Osteoblast (primary cell): Measurements from ENCODE around the gene PUS10. TPM values are rescaled to one million over a fixed set of nuclear protein-coding genes. Genes with fewer than 3 reads are reported as not detected.
A peak's percentile ranks its signal among the peaks of the same experiment; 100 is the strongest.

Experiments used
- DNase-seq: peaks from one replicate; pipeline ENCODE4 v3.0.0; 2011; ENCODE audit warnings: low spot score, mixed read lengths; ENCODE audit not compliant: insufficient read length; ENCODE audit errors: missing footprints
- H2AFZ ChIP-seq: 2 replicates; pipeline ENCODE4 v1.6.0; 2011; ENCODE audit warnings: mild to moderate bottlenecking, low read length
- H3K27ac ChIP-seq: 2 replicates; pipeline ENCODE4 v1.5.1; 2011; ENCODE audit warnings: mild to moderate bottlenecking, low read depth, low read length, moderate library complexity
- H3K27me3 ChIP-seq: 2 replicates; pipeline ENCODE4 v1.6.0; 2012; ENCODE audit warnings: mild to moderate bottlenecking, control low read depth, inconsistent platforms, low read length, moderate library complexity; ENCODE audit not compliant: insufficient read depth
- H3K36me3 ChIP-seq: 2 replicates; pipeline ENCODE4 v1.5.1; 2011; ENCODE audit warnings: mild to moderate bottlenecking, low read length, control low read depth, moderate library complexity; ENCODE audit not compliant: insufficient read depth
- H3K4me1 ChIP-seq: 2 replicates; pipeline ENCODE4 v1.5.1; 2011; ENCODE audit warnings: mild to moderate bottlenecking, low read length, control low read depth, moderate library complexity; ENCODE audit not compliant: insufficient read depth
- H3K4me2 ChIP-seq: 2 replicates; pipeline ENCODE4 v1.6.0; 2011; ENCODE audit warnings: mild to moderate bottlenecking, low read length; ENCODE audit not compliant: insufficient read depth
- H3K4me3 ChIP-seq: fragments of 200-600 bp; sonication (generic); 3 replicates; pipeline ENCODE4 v1.5.1; 2012; ENCODE audit warnings: mild to moderate bottlenecking, low read length, inconsistent platforms; ENCODE audit not compliant: insufficient read depth
- H3K79me2 ChIP-seq: 2 replicates; pipeline ENCODE4 v1.6.0; 2012; ENCODE audit warnings: mild to moderate bottlenecking, low read length, control low read depth, inconsistent platforms; ENCODE audit not compliant: insufficient read depth
- H3K9me3 ChIP-seq: 2 replicates; pipeline ENCODE4 v1.5.1; 2011; ENCODE audit warnings: low read depth, low read length, control low read depth
- H4K20me1 ChIP-seq: 2 replicates; pipeline ENCODE4 v1.6.0; 2012; ENCODE audit warnings: mild to moderate bottlenecking, low read length, control low read depth; ENCODE audit not compliant: insufficient read depth
- total RNA-seq: library from RNA; depleted of rRNA; stranded (reverse); fragments of >200 nt; gene quantifications from 2 replicates; pipeline ENCODE4 v1.2.3, GENCODE V29; 2012
- TF ChIP-seq, protein P1 (sequence below): IDR thresholded peaks from 2 replicates; pipeline ENCODE4 v1.5.1; 2011; ENCODE audit warnings: mild to moderate bottlenecking, low read depth, low read length, moderate library complexity; ENCODE audit errors: extremely low read depth

PUS10 gene
- total RNA-seq, 1 donor, result 5.8 TPM

DNA sequence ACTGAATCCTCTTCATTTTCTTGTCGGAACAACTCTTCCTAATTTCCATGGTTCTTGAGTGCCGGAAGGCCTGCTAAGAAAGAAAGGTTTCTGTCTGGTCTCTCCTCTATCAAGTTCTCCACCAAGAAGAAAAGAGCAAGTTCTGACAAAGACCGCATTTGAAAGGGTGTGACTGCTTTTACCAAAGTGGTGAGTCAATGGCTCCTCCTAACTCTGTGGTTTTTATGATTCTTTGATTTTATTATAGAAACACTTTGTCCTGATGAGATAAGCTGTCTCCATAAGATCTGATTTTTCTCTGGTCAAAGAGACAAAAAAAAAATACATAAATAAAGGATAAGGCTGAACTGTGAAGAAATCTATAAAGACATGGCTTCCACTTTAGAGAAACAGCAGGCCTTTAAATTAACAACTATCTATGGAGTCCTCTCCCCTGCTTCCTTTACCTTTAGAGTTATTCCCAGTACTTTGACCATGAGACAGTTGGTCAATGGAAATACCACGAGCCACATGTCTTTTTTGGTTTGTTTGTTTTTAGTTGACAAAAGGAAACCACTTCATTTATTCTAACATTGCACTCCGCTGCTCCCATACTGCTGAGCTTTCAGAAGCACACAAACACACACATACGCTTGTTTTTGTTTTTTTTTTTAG is 69.0 kb downstream of the PUS10 start:
- H3K9me3 ChIP-seq, result no peaks in the 10 kb centered on the region
- no peak overlapping the region for H3K4me3 ChIP-seq
- H3K4me1 ChIP-seq, result peaks cover 6% of the 10 kb centered on the region
- no peaks in the 10 kb centered on the region for H3K27me3 ChIP-seq
- peak overlapping the region; percentile 12 for H2AFZ ChIP-seq
- DNase-seq, result peak; percentile 76
- no peak overlapping the region for H3K27ac ChIP-seq
- no peaks in the 10 kb centered on the region for H3K36me3 ChIP-seq
- H3K79me2 ChIP-seq, result no peaks in the 10 kb centered on the region
- H3K4me2 ChIP-seq, result no peak overlapping the region
- no peaks in the 10 kb centered on the region for H4K20me1 ChIP-seq
- TF ChIP-seq, protein P1, sequence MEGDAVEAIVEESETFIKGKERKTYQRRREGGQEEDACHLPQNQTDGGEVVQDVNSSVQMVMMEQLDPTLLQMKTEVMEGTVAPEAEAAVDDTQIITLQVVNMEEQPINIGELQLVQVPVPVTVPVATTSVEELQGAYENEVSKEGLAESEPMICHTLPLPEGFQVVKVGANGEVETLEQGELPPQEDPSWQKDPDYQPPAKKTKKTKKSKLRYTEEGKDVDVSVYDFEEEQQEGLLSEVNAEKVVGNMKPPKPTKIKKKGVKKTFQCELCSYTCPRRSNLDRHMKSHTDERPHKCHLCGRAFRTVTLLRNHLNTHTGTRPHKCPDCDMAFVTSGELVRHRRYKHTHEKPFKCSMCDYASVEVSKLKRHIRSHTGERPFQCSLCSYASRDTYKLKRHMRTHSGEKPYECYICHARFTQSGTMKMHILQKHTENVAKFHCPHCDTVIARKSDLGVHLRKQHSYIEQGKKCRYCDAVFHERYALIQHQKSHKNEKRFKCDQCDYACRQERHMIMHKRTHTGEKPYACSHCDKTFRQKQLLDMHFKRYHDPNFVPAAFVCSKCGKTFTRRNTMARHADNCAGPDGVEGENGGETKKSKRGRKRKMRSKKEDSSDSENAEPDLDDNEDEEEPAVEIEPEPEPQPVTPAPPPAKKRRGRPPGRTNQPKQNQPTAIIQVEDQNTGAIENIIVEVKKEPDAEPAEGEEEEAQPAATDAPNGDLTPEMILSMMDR, result no peak

DNA sequence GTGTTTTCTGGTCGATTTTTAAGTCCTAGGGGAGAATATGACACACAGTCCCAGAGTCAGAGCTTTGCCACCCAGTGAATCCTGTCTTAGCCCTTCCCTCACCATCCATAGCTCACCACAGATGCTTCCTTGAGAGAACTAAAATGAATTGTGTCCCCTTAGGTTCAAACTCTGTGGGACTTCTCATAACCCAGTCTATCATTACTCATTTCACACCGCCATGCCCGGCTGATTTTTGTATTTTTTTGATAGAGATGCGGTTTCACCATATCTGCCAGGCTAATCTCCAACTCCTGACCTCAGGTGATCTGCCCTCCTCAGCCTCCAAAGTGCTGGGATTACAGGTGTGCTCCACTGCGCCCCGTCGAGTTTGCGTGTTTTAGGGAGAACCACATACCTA is 69.9 kb downstream of the PUS10 start:
- Histone ChIP-seq H3K4me1 (peaks cover 6% of the 10 kb centered on the region), H4K20me1 (no peaks in the 10 kb centered on the region), H3K27me3 (no peaks in the 10 kb centered on the region), H3K36me3 (no peaks in the 10 kb centered on the region), H3K79me2 (no peaks in the 10 kb centered on the region), H3K9me3 (no peaks in the 10 kb centered on the region), H3K4me3 (no peak overlapping the region), H2AFZ (no peak overlapping the region), H3K4me2 (no peak overlapping the region), H3K27ac (no peak overlapping the region)
- DNase-seq, result no peak
- TF ChIP-seq, protein P1, result no peak

DNA sequence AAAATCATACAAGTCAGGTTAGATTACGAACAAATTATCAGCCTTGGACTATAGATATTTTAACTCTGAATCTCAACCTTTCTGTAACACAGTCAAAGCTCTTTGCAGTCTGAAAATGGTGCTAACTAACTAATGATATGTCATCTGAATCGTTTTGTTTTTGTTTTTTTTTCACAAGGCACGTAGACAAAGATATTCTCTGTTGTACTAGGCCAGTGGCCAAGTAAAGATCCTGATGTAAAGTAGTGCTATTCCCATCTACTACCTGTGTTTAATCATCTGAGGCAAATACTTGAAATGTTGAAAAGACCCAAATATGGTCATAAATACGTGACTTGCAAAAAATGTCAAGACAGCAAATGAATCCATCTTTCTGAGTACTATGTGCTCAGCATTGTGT is 71.0 kb downstream of the PUS10 start:
- no peaks in the 10 kb centered on the region for H4K20me1 ChIP-seq
- H3K36me3 ChIP-seq, result no peaks in the 10 kb centered on the region
- TF ChIP-seq, protein P1, result no peak
- H3K9me3 ChIP-seq, result no peaks in the 10 kb centered on the region
- DNase-seq, result no peak
- H3K27ac ChIP-seq, result no peak overlapping the region
- no peak overlapping the region for H3K4me3 ChIP-seq
- H3K4me1 ChIP-seq, result peaks cover 6% of the 10 kb centered on the region
- no peak overlapping the region for H3K4me2 ChIP-seq
- H3K27me3 ChIP-seq, result no peaks in the 10 kb centered on the region
- H3K79me2 ChIP-seq, result no peaks in the 10 kb centered on the region
- no peak overlapping the region for H2AFZ ChIP-seq

DNA sequence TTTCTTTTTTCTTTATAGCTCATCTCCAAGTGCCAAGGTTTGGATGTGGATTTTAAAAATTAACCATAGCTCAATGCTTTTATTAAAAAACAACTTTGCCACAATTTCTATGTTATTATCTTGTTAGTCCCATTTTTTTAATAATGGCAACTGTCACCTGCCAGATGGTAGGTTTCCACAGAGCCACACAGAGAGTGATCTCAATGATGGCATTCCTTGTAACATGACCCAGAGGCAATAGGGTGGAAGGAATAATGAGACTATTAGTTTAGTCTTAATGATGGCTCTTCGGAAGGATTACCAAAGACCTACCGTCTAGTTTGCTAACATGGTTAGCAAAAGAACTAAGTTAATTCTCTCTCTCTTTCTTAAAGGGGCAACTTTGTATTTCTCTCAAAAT is 72.7 kb downstream of the PUS10 start:
- TF ChIP-seq, protein P1, result no peak
- H3K36me3 ChIP-seq, result no peaks in the 10 kb centered on the region
- no peak overlapping the region for H3K27ac ChIP-seq
- H3K79me2 ChIP-seq, result no peaks in the 10 kb centered on the region
- H3K4me2 ChIP-seq, result no peak overlapping the region
- H3K4me3 ChIP-seq, result no peak overlapping the region
- no peaks in the 10 kb centered on the region for H3K27me3 ChIP-seq
- no peaks in the 10 kb centered on the region for H3K9me3 ChIP-seq
- no peak overlapping the region for H2AFZ ChIP-seq
- no peaks in the 10 kb centered on the region for H4K20me1 ChIP-seq
- no peak for DNase-seq
- peaks cover 6% of the 10 kb centered on the region for H3K4me1 ChIP-seq
